Upper lobe of left lung (tissue), 6 donors: ENCODE data around the gene TCEANC2. TPM values are rescaled to one million over a fixed set of nuclear protein-coding genes. Genes with fewer than 3 reads are reported as not detected.

Experiments
- ATAC-seq, 2 donors: fragments of 200-7000 bp; cut with Tn5 transposase; one replicate each; pipeline ENCODE4 v1.9.1; 2022; ENCODE audit warnings: mild to moderate bottlenecking in 2 of 2, moderate library complexity in 2 of 2; ENCODE audit not compliant: low FRiP score in 2 of 2
- DNase-seq, 2 donors: peaks; one replicate each; pipeline ENCODE4 v3.0.0-alpha.2; 2019 to 2020
- H3K27ac ChIP-seq, 4 donors: fragments of 200-600 bp; sonication (generic); one replicate each; pipeline ENCODE4 v1.5.1; 2016 to 2019
- H3K27me3 ChIP-seq, 4 donors: fragments of 200-600 bp; sonication (generic); one replicate each; pipeline ENCODE4 v1.5.1; 2017 to 2019
- H3K36me3 ChIP-seq, 4 donors: fragments of 200-600 bp; sonication (generic); one replicate each; pipeline ENCODE4 v1.5.1; 2016 to 2019
- H3K4me1 ChIP-seq, 4 donors: fragments of 200-600 bp; sonication (generic); one replicate each; pipeline ENCODE4 v1.5.1; 2018 to 2019
- H3K4me3 ChIP-seq, 4 donors: fragments of 200-600 bp; sonication (generic); one replicate each; pipeline ENCODE4 v1.5.1; 2017 to 2019; ENCODE audit warnings: mild to moderate bottlenecking in 2 of 4, moderate library complexity in 1 of 4
- H3K9me3 ChIP-seq, 4 donors: fragments of 200-600 bp; sonication (generic); one replicate each; pipeline ENCODE4 v1.5.1; 2018 to 2019
- CTCF ChIP-seq, 6 experiments: fragments of 450-650 bp in 4 of 6; fragments of 200-600 bp in 2 of 6; sonication (generic) in 2 of 6; IDR thresholded peaks; one replicate each; pipeline ENCODE4 v1.5.1; 2016 to 2019; ENCODE audit warnings: antibody characterized with exemption in 6 of 6
- EP300 ChIP-seq, 4 donors: sonication (generic); formaldehyde crosslinking; IDR thresholded peaks; one replicate each; pipeline ENCODE4 v1.5.1; 2017; ENCODE audit warnings: antibody characterized with exemption in 4 of 4, control low read depth in 2 of 4
- POLR2A ChIP-seq, 4 donors: fragments of 450-650 bp; IDR thresholded peaks; one replicate each; pipeline ENCODE4 v1.5.1; 2016 to 2017; ENCODE audit warnings: antibody characterized with exemption in 4 of 4, mild to moderate bottlenecking in 2 of 4
- POLR2AphosphoS5 ChIP-seq, 2 donors: sonication (generic); formaldehyde crosslinking; IDR thresholded peaks; one replicate each; pipeline ENCODE4 v1.5.1; 2017; ENCODE audit warnings: antibody characterized with exemption in 2 of 2
- WGBS, 2 donors: methylation state at CpG; one replicate each; pipeline ENCODE4 v1.1.5; 2017 to 2018; 5-methylcytosine and 5-hydroxymethylcytosine counted together
- total RNA-seq, 6 donors: library from RNA; depleted of rRNA in 4 of 6; stranded (reverse); fragments of >200 nt in 4 of 6; gene quantifications; one replicate each; pipeline versions ENCODE4 v1.1.0 to v1.2.1, GENCODE V29; 2016 to 2021
- donor health status: DM: no; HTN: no; CAD: no; lungs with moderate emphysema.
- donor health status: DM: no; HTN: yes; CAD: no; lungs with severe emphysema.

TCEANC2 gene
- total RNA-seq, 6 donors from 2014 or later: 2.0 to 11.5 (median 4.6) TPM

GRCh38 chr1:54008876-54009275 lies 44.5 kb upstream of the TCEANC2 start:
- 59 to 76% methylated on average over 4 to 13 of the region's 13 CpGs for WGBS, 2 donors
- DNase-seq: peak in 1 of 2 donors; percentile 63
- H3K4me1 ChIP-seq: no peaks in the 10 kb centered on the region

GRCh38 chr1:54009406-54009805 lies 44.0 kb upstream of the TCEANC2 start:
- DNase-seq: no peak
- 82 to 85% methylated on average over 4 of the region's 4 CpGs for WGBS, 2 donors

More at GRCh38 chr1:54008876-54009275, 44.5 kb upstream of the TCEANC2 start:
- Histone ChIP-seq H3K4me3 (no peak overlapping the region), H3K9me3 (no peaks in the 10 kb centered on the region), H3K27ac (no peak overlapping the region), H3K27me3 (no peaks in the 10 kb centered on the region), H3K36me3 (no peaks in the 10 kb centered on the region)
- no peak for TF ChIP-seq EP300 (IDR thresholded peaks at IDR 0.05)
- TF ChIP-seq POLR2A (IDR thresholded peaks at IDR 0.05): no peak
- no peak for TF ChIP-seq POLR2AphosphoS5 (IDR thresholded peaks at IDR 0.05)
- no peak for TF ChIP-seq CTCF (IDR thresholded peaks at IDR 0.05)
- ATAC-seq: no peak

GRCh38 chr1:54010415-54011117 lies 42.8 kb upstream of the TCEANC2 start:
- Histone ChIP-seq H3K27ac (no peak overlapping the region), H3K36me3 (no peaks in the 10 kb centered on the region), H3K9me3 (no peaks in the 10 kb centered on the region), H3K4me3 (no peak overlapping the region), H3K27me3 (no peaks in the 10 kb centered on the region), H3K4me1 (no peaks in the 10 kb centered on the region)
- no peak for DNase-seq
- no peak for TF ChIP-seq POLR2AphosphoS5 (IDR thresholded peaks at IDR 0.05)
- no peak for TF ChIP-seq CTCF (IDR thresholded peaks at IDR 0.05)
- no peak for TF ChIP-seq POLR2A (IDR thresholded peaks at IDR 0.05)
- TF ChIP-seq EP300 (IDR thresholded peaks at IDR 0.05): no peak
- 50 to 73% methylated on average over 4 to 5 of the region's 5 CpGs for WGBS, 2 donors
- no peak for ATAC-seq

More at GRCh38 chr1:54009406-54009805, 44.0 kb upstream of the TCEANC2 start:
- H3K4me1 ChIP-seq: no peaks in the 10 kb centered on the region
- no peaks in the 10 kb centered on the region for H3K27me3 ChIP-seq
- no peak overlapping the region for H3K27ac ChIP-seq
- no peak for ATAC-seq
- H3K36me3 ChIP-seq: no peaks in the 10 kb centered on the region
- no peak overlapping the region for H3K4me3 ChIP-seq
- TF ChIP-seq EP300 (IDR thresholded peaks at IDR 0.05) (no peak), CTCF (IDR thresholded peaks at IDR 0.05) (no peak), POLR2A (IDR thresholded peaks at IDR 0.05) (no peak), POLR2AphosphoS5 (IDR thresholded peaks at IDR 0.05) (no peak)
- no peaks in the 10 kb centered on the region for H3K9me3 ChIP-seq

GRCh38 chr1:54011316-54012007 lies 41.9 kb upstream of the TCEANC2 start:
- WGBS, 2 donors: 80 to 84% methylated on average over 8 to 9 of the region's 9 CpGs
- H3K36me3 ChIP-seq: no peaks in the 10 kb centered on the region
- H3K9me3 ChIP-seq: no peaks in the 10 kb centered on the region
- DNase-seq: no peak
- H3K4me3 ChIP-seq: no peak overlapping the region
- H3K4me1 ChIP-seq: peaks cover 0 to 8% (median 0%) of the 10 kb centered on the region in 4 donors
- no peak overlapping the region for H3K27ac ChIP-seq
- TF ChIP-seq CTCF (IDR thresholded peaks at IDR 0.05): no peak
- no peak for TF ChIP-seq POLR2AphosphoS5 (IDR thresholded peaks at IDR 0.05)
- TF ChIP-seq EP300 (IDR thresholded peaks at IDR 0.05): no peak
- no peak for TF ChIP-seq POLR2A (IDR thresholded peaks at IDR 0.05)
- H3K27me3 ChIP-seq: no peaks in the 10 kb centered on the region
- ATAC-seq: no peak
